Umbilical cord (tissue), 2 donors: ENCODE measurements around the gene CDH16. TPM values are rescaled to one million over a fixed set of nuclear protein-coding genes. Genes with fewer than 3 reads are reported as not detected.
A peak's percentile ranks its signal among the peaks of the same experiment; 100 is the strongest.
"Not testable (repeated sequence)": the region's sequence is repeated elsewhere in the genome, so short reads cannot be mapped to it uniquely, and the experiment has no call there.

Experiments used
- DNase-seq: peaks from one replicate; pipeline ENCODE4 v3.0.0-alpha.2; 2015; ENCODE audit warnings: low spot score
- total RNA-seq: library from RNA; depleted of rRNA; stranded (reverse); fragments of >200 nt; gene quantifications from one replicate; pipeline ENCODE4 v1.2.3, GENCODE V29; 2014; ENCODE audit warnings: low replicate concordance; ENCODE audit not compliant: insufficient read depth

The CDH16 gene
- total RNA-seq, result not detected

GRCh38 chr16:66918803-66919568 lies at the start of gene CDH16:
Gene CDH16 (minus strand): TSS chr16:66918885. CDS start chr16:66918065, 820 bp downstream.
- no peak for DNase-seq

- DNase-seq, result no peak
Observed at GRCh38 chr16:66964049-66964448, 45.4 kb upstream of the CDH16 start.

- DNase-seq, result no peak
Observed at GRCh38 chr16:66961914-66962313, 43.2 kb upstream of the CDH16 start.

- DNase-seq, result no peak
Observed at GRCh38 chr16:66961065-66961744, 42.5 kb upstream of the CDH16 start, which contains the start of gene CES3. Gene CES3 (plus strand): TSS chr16:66961266. CDS start chr16:66961308, 42 bp downstream.

GRCh38 chr16:66960270-66960669 lies 41.6 kb upstream of the CDH16 start:
- DNase-seq, result no peak

GRCh38 chr16:66959704-66960161 lies 41.0 kb upstream of the CDH16 start:
- no peak for DNase-seq

GRCh38 chr16:66958857-66959703 lies 40.4 kb upstream of the CDH16 start:
- DNase-seq, result no peak

GRCh38 chr16:66956154-66956457 lies 37.4 kb upstream of the CDH16 start:
- not testable (repeated sequence) for DNase-seq

- peak; percentile 27 for DNase-seq
Observed at GRCh38 chr16:66955363-66956153, 36.9 kb upstream of the CDH16 start.

- DNase-seq, result peak; percentile 86
Observed at GRCh38 chr16:66954097-66954659, 35.5 kb upstream of the CDH16 start.

- no peak for DNase-seq
Observed at GRCh38 chr16:66953462-66954096, 34.9 kb upstream of the CDH16 start.

- no peak for DNase-seq
Observed at GRCh38 chr16:66952430-66953110, 33.9 kb upstream of the CDH16 start.

GRCh38 chr16:66950971-66951790 lies 32.5 kb upstream of the CDH16 start:
- no peak for DNase-seq

GRCh38 chr16:66950437-66950836 lies 31.8 kb upstream of the CDH16 start:
- no peak for DNase-seq

- DNase-seq, result no peak
Observed at GRCh38 chr16:66949472-66949871, 30.8 kb upstream of the CDH16 start.

- DNase-seq, result no peak
Observed at GRCh38 chr16:66948837-66949225, 30.1 kb upstream of the CDH16 start.

GRCh38 chr16:66948134-66948836 lies 29.6 kb upstream of the CDH16 start:
- DNase-seq, result no peak
